GM21447 (cell line): ENCODE data around the gene N4BP2L2.

Experiments
- ATAC-seq: cut with Tn5 transposase; IDR thresholded peaks from one replicate; pipeline ENCODE4 v1.9.1; 2021; ENCODE audit not compliant: unreplicated experiment

The N4BP2L2 gene

DNA sequence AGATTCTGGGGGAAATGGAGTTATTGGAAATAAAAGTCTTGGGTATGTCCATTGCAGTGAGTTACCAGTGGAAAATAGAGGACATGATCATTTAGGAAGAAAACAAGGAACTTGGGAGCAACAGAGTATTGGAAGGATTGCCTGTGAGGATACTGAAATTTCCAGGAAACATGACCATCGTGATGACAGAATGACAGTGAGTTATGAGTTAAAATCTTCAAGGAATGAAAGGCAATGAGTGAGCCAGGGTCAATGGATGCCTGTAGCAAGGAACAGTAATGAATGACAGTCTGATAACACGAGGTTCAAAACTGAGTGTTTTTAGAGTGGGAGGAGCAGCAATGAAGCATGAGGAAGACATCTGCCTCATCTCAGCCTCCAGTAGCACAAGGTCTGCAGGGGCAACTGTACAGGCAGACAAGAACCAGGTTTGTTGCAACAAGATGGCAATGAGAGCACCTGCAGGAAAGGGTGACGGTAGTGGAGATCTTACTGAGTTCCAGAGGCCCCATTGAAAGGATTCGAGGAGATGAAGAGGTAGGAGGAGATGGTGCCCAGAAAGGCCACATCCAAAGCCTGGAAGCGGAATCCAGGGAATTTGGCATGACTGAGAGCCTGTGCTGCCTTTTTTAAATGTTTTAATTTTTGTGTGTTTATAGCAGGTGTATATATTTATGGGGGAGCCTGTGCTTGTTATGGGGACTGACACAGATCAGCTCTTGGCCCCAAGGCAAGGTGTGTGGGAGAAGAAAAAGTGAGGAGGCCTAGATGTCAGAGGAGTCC is 154.6 kb downstream of the N4BP2L2 start:
- ATAC-seq = no peak
